Fibroblast of lung (primary cell): Measurements from ENCODE around the gene OAT. TPM values are rescaled to one million over a fixed set of nuclear protein-coding genes. Genes with fewer than 3 reads are reported as not detected.

ENCODE experiments used
- DNase-seq, 2 donors: peaks; one replicate each; pipeline versions ENCODE4 v3.0.0 to v3.0.0-alpha.2; 2010; ENCODE audit warnings: low read depth in 2 of 2
- H2AFZ ChIP-seq: 2 replicates; pipeline ENCODE4 v1.5.1; 2012; ENCODE audit warnings: low read length, control low read depth, inconsistent platforms
- H3K27ac ChIP-seq: 2 replicates; pipeline ENCODE4 v1.5.1; 2011; ENCODE audit warnings: low read length, control low read depth; ENCODE audit not compliant: insufficient read depth
- H3K27me3 ChIP-seq: 2 replicates; pipeline ENCODE4 v1.5.1; 2011; ENCODE audit warnings: mild to moderate bottlenecking, low read length; ENCODE audit not compliant: control insufficient read depth, insufficient read depth
- H3K36me3 ChIP-seq: 2 replicates; pipeline ENCODE4 v1.5.1; 2011; ENCODE audit warnings: low read length; ENCODE audit not compliant: control insufficient read depth, insufficient read depth
- H3K4me1 ChIP-seq: 2 replicates; pipeline ENCODE4 v1.5.1; 2011; ENCODE audit warnings: low read length; ENCODE audit not compliant: control insufficient read depth, insufficient read depth; ENCODE audit errors: extremely low read depth
- H3K4me2 ChIP-seq: 2 replicates; pipeline ENCODE4 v1.5.1; 2011; ENCODE audit warnings: low read length, control low read depth; ENCODE audit not compliant: insufficient read depth; ENCODE audit errors: extremely low read depth
- H3K4me3 ChIP-seq, 4 experiments: fragments of 200-600 bp in 1 of 4; sonication (generic) in 1 of 4; replicated peaks in 1 of 4; 2 replicates each; pipeline ENCODE4 v1.5.1; 2011 to 2016; ENCODE audit warnings: low read length in 4 of 4, low read depth in 3 of 4, mild to moderate bottlenecking in 3 of 4, control low read depth in 2 of 4, inconsistent platforms in 1 of 4, mixed read lengths in 1 of 4; ENCODE audit not compliant: insufficient read depth in 1 of 4; ENCODE audit errors: control extremely low read depth in 1 of 4
- H3K79me2 ChIP-seq: 2 replicates; pipeline ENCODE4 v1.5.1; 2012; ENCODE audit warnings: mild to moderate bottlenecking, low read length, inconsistent platforms; ENCODE audit not compliant: control insufficient read depth, insufficient read depth
- H3K9ac ChIP-seq: 2 replicates; pipeline ENCODE4 v1.5.1; 2011; ENCODE audit warnings: mild to moderate bottlenecking, low read length, control low read depth; ENCODE audit not compliant: insufficient read depth
- H3K9me3 ChIP-seq: 2 replicates; pipeline ENCODE4 v1.5.1; 2012; ENCODE audit warnings: low read depth, low read length; ENCODE audit not compliant: control insufficient read depth, insufficient read depth
- H4K20me1 ChIP-seq: 2 replicates; pipeline ENCODE4 v1.5.1; 2011; ENCODE audit warnings: low read length; ENCODE audit not compliant: control insufficient read depth, insufficient read depth; ENCODE audit errors: extremely low read depth
- CTCF ChIP-seq, 2 donors: IDR thresholded peaks in 1 of 2; conservative IDR thresholded peaks in 1 of 2; 1 replicate in 1 of 2; 2 replicates in 1 of 2; pipeline ENCODE4 v1.5.1; 2011 to 2012; ENCODE audit warnings: low read length in 2 of 2, control low read depth in 1 of 2, inconsistent platforms in 1 of 2, low read depth in 1 of 2, mild to moderate bottlenecking in 1 of 2
- EZH2 ChIP-seq: IDR thresholded peaks from 2 replicates; pipeline ENCODE4 v1.5.1; 2012; ENCODE audit warnings: low read length, control low read depth, mild to moderate bottlenecking; ENCODE audit errors: missing control alignments
- polyA plus RNA-seq, 2 donors: library from polyadenylated mRNA; depleted of rRNA in 1 of 2; stranded (reverse) in 1 of 2; unstranded in 1 of 2; fragments of >200 nt; gene quantifications; 2 replicates each; pipeline ENCODE4 v1.2.1, GENCODE V29; 2011 to 2012; ENCODE audit warnings: missing spikeins in 1 of 2
- total RNA-seq: library from RNA; depleted of rRNA; stranded (reverse); fragments of >200 nt; gene quantifications from 2 replicates; pipeline ENCODE4 v1.2.1, GENCODE V29; 2014

Gene OAT
- total and polyA plus RNA-seq, 2 donors (not counting 1 experiment from before 2014, with no cell fraction given), result 147 to 227 TPM

GRCh38 chr10:124354411-124355382, 64.0 kb downstream of the OAT start:
- H3K36me3 ChIP-seq, result no peaks in the 10 kb centered on the region
- peak overlapping the region; percentile 3 to 59 (median 28) for H3K4me3 ChIP-seq
- no peaks in the 10 kb centered on the region for H3K79me2 ChIP-seq
- peak; percentile 58 to 65 for DNase-seq
- H3K9ac ChIP-seq, result no peak overlapping the region
- H3K9me3 ChIP-seq, result no peaks in the 10 kb centered on the region
- H4K20me1 ChIP-seq, result no peaks in the 10 kb centered on the region
- peak overlapping the region; percentile 23 for H2AFZ ChIP-seq
- no peaks in the 10 kb centered on the region for H3K27me3 ChIP-seq
- H3K4me2 ChIP-seq, result peak overlapping the region; percentile 42
- TF ChIP-seq EZH2 (no peak), CTCF (conservative IDR thresholded peaks at IDR 0.05 in 1 of 2, IDR thresholded peaks at IDR 0.05 in 1 of 2; ENCODE audit: low read depth in 1 of 2, low read length in 2 of 2) (no peak)
- H3K27ac ChIP-seq, result peak overlapping the region; percentile 22
- H3K4me1 ChIP-seq, result no peaks in the 10 kb centered on the region

GRCh38 chr10:124353896-124354295, 64.8 kb downstream of the OAT start:
- no peak overlapping the region for H3K4me3 ChIP-seq
- no peaks in the 10 kb centered on the region for H3K36me3 ChIP-seq
- H3K79me2 ChIP-seq, result no peaks in the 10 kb centered on the region
- no peaks in the 10 kb centered on the region for H3K4me1 ChIP-seq
- no peaks in the 10 kb centered on the region for H4K20me1 ChIP-seq
- no peak overlapping the region for H2AFZ ChIP-seq
- no peak overlapping the region for H3K4me2 ChIP-seq
- H3K27ac ChIP-seq, result no peak overlapping the region
- H3K9me3 ChIP-seq, result no peaks in the 10 kb centered on the region
- TF ChIP-seq CTCF (conservative IDR thresholded peaks at IDR 0.05 in 1 of 2, IDR thresholded peaks at IDR 0.05 in 1 of 2; ENCODE audit: low read depth in 1 of 2, low read length in 2 of 2) (no peak), EZH2 (no peak)
- no peak for DNase-seq
- H3K9ac ChIP-seq, result no peak overlapping the region
- H3K27me3 ChIP-seq, result no peaks in the 10 kb centered on the region

GRCh38 chr10:124353091-124353815, 65.5 kb downstream of the OAT start:
- DNase-seq, result no peak
- Histone ChIP-seq H3K36me3 (no peaks in the 10 kb centered on the region), H3K27me3 (no peaks in the 10 kb centered on the region)

More at GRCh38 chr10:124353091-124353815, 65.5 kb downstream of the OAT start:
- no peaks in the 10 kb centered on the region for H3K9me3 ChIP-seq
- no peak overlapping the region for H3K4me3 ChIP-seq
- H2AFZ ChIP-seq, result no peak overlapping the region
- no peak overlapping the region for H3K27ac ChIP-seq
- H3K4me2 ChIP-seq, result no peak overlapping the region
- H3K9ac ChIP-seq, result no peak overlapping the region
- H4K20me1 ChIP-seq, result no peaks in the 10 kb centered on the region
- no peak for TF ChIP-seq EZH2
- no peak for TF ChIP-seq CTCF (conservative IDR thresholded peaks at IDR 0.05 in 1 of 2, IDR thresholded peaks at IDR 0.05 in 1 of 2; ENCODE audit: low read depth in 1 of 2, low read length in 2 of 2)
- H3K79me2 ChIP-seq, result no peaks in the 10 kb centered on the region
- no peaks in the 10 kb centered on the region for H3K4me1 ChIP-seq
